HCT116 (cell line): ENCODE data around the gene FAM131A. TPM values are rescaled to one million over a fixed set of nuclear protein-coding genes. Genes with fewer than 3 reads are reported as not detected.
A peak's percentile ranks its signal among the peaks of the same experiment; 100 is the strongest.

Source experiments
- ATAC-seq: fragments of 200-7000 bp; cut with Tn5 transposase; 2 replicates; pipeline ENCODE4 v1.9.1; 2020; ENCODE audit warnings: mild to moderate bottlenecking, moderate library complexity
- BruUV-seq: library from RNA; stranded (reverse); fragments of 400-500 nt; replicated peaks from 2 replicates; lab custom pipeline; 2021; lab: Mats Ljungman, UMichigan
- CTCF ChIA-PET: fragments of 300-600 bp; sonication (Branson Sonifier 250); formaldehyde crosslinking; loops from one replicate; lab custom pipeline; 2021; ENCODE audit warnings: antibody characterized with exemption; lab: Charles Lee
- POLR2A ChIA-PET: fragments of 300-600, 350-600 bp; sonication (Branson Sonifier 250); formaldehyde crosslinking; loops from one replicate; lab custom pipeline; 2021; ENCODE audit warnings: antibody characterized with exemption; lab: Charles Lee
- RAD21 ChIA-PET, 2 experiments: fragments of 300-600 bp; sonication (Branson Sonifier 250); formaldehyde crosslinking; loops; one replicate each; lab custom pipeline; 2023; ENCODE audit warnings: low total read pairs in 2 of 2; ENCODE audit not compliant: uncharacterized antibody in 2 of 2, unreplicated experiment in 2 of 2, low non-redundant PET in 1 of 2; lab: Charles Lee
- DNase-seq: peaks from one replicate; pipeline ENCODE4 v3.0.0-alpha.2; 2010; ENCODE audit warnings: low read depth, low spot score
- H2AFZ ChIP-seq: fragments of 200-600 bp; shearing (Covaris generic), sonication (generic); 2 replicates; pipeline ENCODE4 v1.6.1; 2017; ENCODE audit warnings: low read depth, mixed run types, mixed read lengths, antibody characterized with exemption, low read length; ENCODE audit not compliant: poor library complexity, severe bottlenecking
- H3K27ac ChIP-seq: 2 replicates; pipeline ENCODE4 v1.5.1; 2012; ENCODE audit warnings: low read depth, low read length
- H3K27me3 ChIP-seq: fragments of 200-600 bp; sonication (generic); 2 replicates; pipeline ENCODE4 v1.6.1; 2016; ENCODE audit warnings: mixed run types, low read length, mixed read lengths; ENCODE audit not compliant: insufficient read depth
- H3K36me3 ChIP-seq, 2 experiments: fragments of 200-500 bp in 1 of 2; fragments of 200-600 bp in 1 of 2; sonication (Bioruptor generic) in 1 of 2; sonication (generic) in 1 of 2; 2 replicates each; pipeline versions ENCODE4 v1.5.1 to v1.6.1; 2014 to 2016; ENCODE audit warnings: low read length in 2 of 2, inconsistent platforms in 1 of 2, mixed read lengths in 1 of 2, mixed run types in 1 of 2; ENCODE audit not compliant: insufficient read depth in 2 of 2, control insufficient read depth in 1 of 2
- H3K4me1 ChIP-seq, 2 experiments: fragments of 200-600 bp in 1 of 2; sonication (generic) in 1 of 2; 2 replicates each; pipeline versions ENCODE4 v1.5.1 to v1.6.1; 2012 to 2017; ENCODE audit warnings: low read length in 2 of 2, inconsistent platforms in 1 of 2, mild to moderate bottlenecking in 1 of 2, mixed read lengths in 1 of 2, mixed run types in 1 of 2, moderate library complexity in 1 of 2; ENCODE audit not compliant: insufficient read depth in 2 of 2, control insufficient read depth in 1 of 2
- H3K4me2 ChIP-seq: fragments of 200-600 bp; sonication (generic); 2 replicates; pipeline ENCODE4 v1.6.1; 2017; ENCODE audit warnings: mixed run types, low read length, mixed read lengths
- H3K4me3 ChIP-seq, 2 experiments: fragments of 200-600 bp in 1 of 2; sonication (generic) in 1 of 2; replicated peaks in 1 of 2; 2 replicates each; pipeline ENCODE4 v1.5.1; 2011 to 2016; ENCODE audit warnings: low read length in 2 of 2, control low read depth in 1 of 2, low read depth in 1 of 2, mild to moderate bottlenecking in 1 of 2, mixed read lengths in 1 of 2, mixed run types in 1 of 2
- H3K79me2 ChIP-seq: fragments of 200-600 bp; sonication (generic); 2 replicates; pipeline ENCODE4 v1.6.1; 2017; ENCODE audit warnings: mild to moderate bottlenecking, mixed run types, low read length, moderate library complexity, mixed read lengths; ENCODE audit not compliant: insufficient read depth
- H3K9ac ChIP-seq: fragments of 200-600 bp; sonication (generic); 2 replicates; pipeline ENCODE4 v1.6.1; 2016; ENCODE audit warnings: low read length, mixed read lengths
- H3K9me2 ChIP-seq: fragments of 200-600 bp; sonication (generic), shearing (Covaris generic); 2 replicates; pipeline ENCODE4 v1.6.1; 2017; ENCODE audit warnings: mixed run types, mild to moderate bottlenecking, moderate library complexity; ENCODE audit not compliant: insufficient read depth
- H3K9me3 ChIP-seq, 2 experiments: fragments of 200-500 bp in 1 of 2; fragments of 200-600 bp in 1 of 2; sonication (Bioruptor generic) in 1 of 2; sonication (generic) in 1 of 2; 2 replicates each; pipeline ENCODE4 v1.6.1; 2014 to 2017; ENCODE audit warnings: low read length in 2 of 2, mixed read lengths in 2 of 2, inconsistent platforms in 1 of 2, low read depth in 1 of 2, mild to moderate bottlenecking in 1 of 2, mixed run types in 1 of 2, moderate library complexity in 1 of 2; ENCODE audit not compliant: control insufficient read depth in 1 of 2, insufficient read depth in 1 of 2
- H4K20me1 ChIP-seq: fragments of 200-600 bp; sonication (generic), shearing (Covaris generic); 2 replicates; pipeline ENCODE4 v1.6.1; 2017; ENCODE audit warnings: mixed run types, mild to moderate bottlenecking, moderate library complexity; ENCODE audit not compliant: insufficient read depth
- JUND ChIP-seq: IDR thresholded peaks from 2 replicates; pipeline ENCODE4 v1.6.1; 2012
- MAX ChIP-seq: IDR thresholded peaks from 2 replicates; pipeline ENCODE4 v1.6.1; 2012
- SP1 ChIP-seq: IDR thresholded peaks from 2 replicates; pipeline ENCODE4 v1.6.1; 2012; ENCODE audit warnings: low read depth
- SRF ChIP-seq: IDR thresholded peaks from 2 replicates; pipeline ENCODE4 v1.6.1; 2012; ENCODE audit warnings: low read depth
- YY1 ChIP-seq: IDR thresholded peaks from 2 replicates; pipeline ENCODE4 v1.6.1; 2011; ENCODE audit warnings: low read length, low read depth, moderate library complexity, mild to moderate bottlenecking; ENCODE audit not compliant: insufficient replicate concordance; ENCODE audit errors: extremely low read depth
- ZFX ChIP-seq: fragments of 450-650 bp; IDR thresholded peaks from 2 replicates; pipeline ENCODE4 v1.6.1; 2017
- intact Hi-C: fragments of 100-400 bp; cut with micrococcal nuclease; formaldehyde crosslinking; loops from 2 replicates; pipeline ENCODE4 v1.10.0; 2022
- total RNA-seq: library from RNA; stranded (reverse); gene quantifications from one replicate; pipeline ENCODE4 v1.2.1, GENCODE V29; 2021; ENCODE audit not compliant: unreplicated experiment
- TF ChIP-seq, protein P1 (sequence below), 3 experiments: fragments of 200-600 bp in 1 of 3; sonication (generic) in 1 of 3; IDR thresholded peaks in 2 of 3; conservative IDR thresholded peaks in 1 of 3; 2 replicates each; pipeline ENCODE4 v1.5.1; 2012 to 2017; ENCODE audit warnings: low read depth in 2 of 3, low read length in 2 of 3, antibody characterized with exemption in 1 of 3, borderline replicate concordance in 1 of 3, control low read depth in 1 of 3, mild to moderate bottlenecking in 1 of 3, mixed read lengths in 1 of 3, mixed run types in 1 of 3, moderate library complexity in 1 of 3; ENCODE audit not compliant: insufficient read depth in 1 of 3

The FAM131A gene
- total RNA-seq, 1 experiment from 2014 or later = 17.8 TPM

GRCh38 chr3:184307915-184308314, 29.5 kb upstream of the FAM131A start:
- Histone ChIP-seq H3K27me3 (no peaks in the 10 kb centered on the region), H3K4me3 (no peak overlapping the region), H3K9me3 (no peaks in the 10 kb centered on the region), H3K36me3 (peaks cover 46 to 52% of the 10 kb centered on the region in 2 experiments), H3K27ac (no peak overlapping the region), H3K4me2 (no peak overlapping the region), H3K9me2 (no peaks in the 10 kb centered on the region), H3K79me2 (peaks cover 18% of the 10 kb centered on the region; the same call in 1 of the 2 replicates)
- CTCF ChIA-PET = no interaction called here
- RAD21 ChIA-PET = no interaction called here
- TF ChIP-seq JUND = no peak
- TF ChIP-seq ZFX = no peak
- TF ChIP-seq SRF = no peak
- TF ChIP-seq YY1 = no peak
- TF ChIP-seq MAX = no peak
- TF ChIP-seq, all 23 proteins: peak for 0
- no peaks in the 10 kb centered on the region for H3K4me1 ChIP-seq
- H4K20me1 ChIP-seq = no peaks in the 10 kb centered on the region
- intact Hi-C loops = no loop called here
- POLR2A ChIA-PET = no interaction called here
- ATAC-seq (no peak), DNase-seq (no peak)
- no peak overlapping the region for H3K9ac ChIP-seq
- BruUV-seq = no TSS peak
- no peak overlapping the region for H2AFZ ChIP-seq

DNA sequence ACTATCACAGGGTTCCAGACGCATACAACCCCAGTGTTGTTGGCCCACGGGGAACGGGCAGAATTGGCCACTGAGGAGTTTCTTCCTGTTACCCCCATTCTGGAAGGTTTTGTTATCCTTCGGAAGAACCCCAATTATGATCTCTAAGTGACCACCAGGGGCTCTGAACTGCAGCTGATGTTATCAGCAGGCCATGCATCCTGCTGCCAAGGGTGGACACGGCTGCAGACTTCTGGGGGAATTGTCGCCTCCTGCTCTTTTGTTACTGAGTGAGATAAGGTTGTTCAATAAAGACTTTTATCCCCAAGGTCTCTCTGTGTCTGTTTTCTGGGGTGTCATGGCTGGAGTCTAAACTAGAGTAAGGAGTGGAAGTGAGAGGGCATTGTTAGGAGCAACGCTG, 28.7 kb upstream of the FAM131A start:
- ATAC-seq (no peak), DNase-seq (no peak)
- POLR2A ChIA-PET = no interaction called here
- Histone ChIP-seq H3K9ac (no peak overlapping the region), H3K4me3 (no peak overlapping the region), H3K4me2 (no peak overlapping the region)
- TF ChIP-seq SP1 = no peak
- TF ChIP-seq, protein P1, sequence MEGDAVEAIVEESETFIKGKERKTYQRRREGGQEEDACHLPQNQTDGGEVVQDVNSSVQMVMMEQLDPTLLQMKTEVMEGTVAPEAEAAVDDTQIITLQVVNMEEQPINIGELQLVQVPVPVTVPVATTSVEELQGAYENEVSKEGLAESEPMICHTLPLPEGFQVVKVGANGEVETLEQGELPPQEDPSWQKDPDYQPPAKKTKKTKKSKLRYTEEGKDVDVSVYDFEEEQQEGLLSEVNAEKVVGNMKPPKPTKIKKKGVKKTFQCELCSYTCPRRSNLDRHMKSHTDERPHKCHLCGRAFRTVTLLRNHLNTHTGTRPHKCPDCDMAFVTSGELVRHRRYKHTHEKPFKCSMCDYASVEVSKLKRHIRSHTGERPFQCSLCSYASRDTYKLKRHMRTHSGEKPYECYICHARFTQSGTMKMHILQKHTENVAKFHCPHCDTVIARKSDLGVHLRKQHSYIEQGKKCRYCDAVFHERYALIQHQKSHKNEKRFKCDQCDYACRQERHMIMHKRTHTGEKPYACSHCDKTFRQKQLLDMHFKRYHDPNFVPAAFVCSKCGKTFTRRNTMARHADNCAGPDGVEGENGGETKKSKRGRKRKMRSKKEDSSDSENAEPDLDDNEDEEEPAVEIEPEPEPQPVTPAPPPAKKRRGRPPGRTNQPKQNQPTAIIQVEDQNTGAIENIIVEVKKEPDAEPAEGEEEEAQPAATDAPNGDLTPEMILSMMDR (IDR thresholded peaks at IDR 0.05 in 2 of 3, conservative IDR thresholded peaks at IDR 0.05 in 1 of 3; ENCODE audit: borderline replicate concordance in 1 of 3, insufficient read depth in 1 of 3, low read depth in 2 of 3, low read length in 2 of 3) = peak in 1 of 3 experiments; percentile 19; a peak in 1 of 6 replicates
- TF ChIP-seq, all 23 proteins: peak for 1
- intact Hi-C loops = no loop called here
- H4K20me1 ChIP-seq = no peaks in the 10 kb centered on the region
- ChIA-PET CTCF (no interaction called here), RAD21 (no interaction called here)
- H3K4me1 ChIP-seq = peaks cover 0 to 2% of the 10 kb centered on the region in 2 experiments; a peak in 3 of 4 replicates
- peaks cover 9% of the 10 kb centered on the region; the same call in 1 of the 2 replicates for H3K79me2 ChIP-seq
- no peaks in the 10 kb centered on the region for H3K9me2 ChIP-seq
- no peaks in the 10 kb centered on the region for H3K27me3 ChIP-seq
- H3K9me3 ChIP-seq = no peaks in the 10 kb centered on the region
- no peak overlapping the region for H2AFZ ChIP-seq
- no TSS peak for BruUV-seq
- H3K27ac ChIP-seq = no peak overlapping the region
- peaks cover 37 to 44% of the 10 kb centered on the region in 2 experiments for H3K36me3 ChIP-seq
